Left ventricle myocardium inferior (tissue), 1 donor: ENCODE results near the gene MAPK8IP1. TPM values are rescaled to one million over a fixed set of nuclear protein-coding genes. Genes with fewer than 3 reads are reported as not detected.
A peak's percentile ranks its signal among the peaks of the same experiment; 100 is the strongest.

Experiments used
- DNase-seq: peaks from one replicate; pipeline ENCODE4 v3.0.0-alpha.2; 2020
- H3K27ac ChIP-seq: fragments of 200-600 bp; replicated peaks from 2 replicates; pipeline ENCODE4 v1.8.0; 2021
- H3K27me3 ChIP-seq: fragments of 200-600 bp; 2 replicates; pipeline ENCODE4 v1.8.0; 2021; ENCODE audit warnings: low read depth
- H3K36me3 ChIP-seq: fragments of 200-600 bp; 2 replicates; pipeline ENCODE4 v1.8.0; 2021
- H3K4me1 ChIP-seq: fragments of 200-600 bp; 2 replicates; pipeline ENCODE4 v1.8.0; 2021
- H3K4me3 ChIP-seq: fragments of 200-600 bp; 2 replicates; pipeline ENCODE4 v1.8.0; 2021; ENCODE audit warnings: mild to moderate bottlenecking, moderate library complexity
- H3K9me3 ChIP-seq: fragments of 200-600 bp; replicated peaks from 2 replicates; pipeline ENCODE4 v1.8.0; 2021
- CTCF ChIP-seq: fragments of 200-600 bp; IDR thresholded peaks from 2 replicates; pipeline ENCODE4 v1.8.0; 2021; ENCODE audit warnings: antibody characterized with exemption, mild to moderate bottlenecking, borderline replicate concordance
- intact Hi-C: fragments of 100-400 bp; cut with micrococcal nuclease; formaldehyde crosslinking; loops from one replicate; pipeline ENCODE4 v1.11.0; 2022
- total RNA-seq: library from RNA; stranded (reverse); fragmentation: NEBNext Ultra II Directional; extraction: Animal tissue kit (Norgen Biotek cat#: 25700); gene quantifications from one replicate; pipeline ENCODE4 v1.2.1, GENCODE V29; 2021
- donor health status: DM: no; HTN: yes; CAD: no; lungs with severe emphysema.

MAPK8IP1 gene
- total RNA-seq, 1 donor from 2014 or later: 4.6 TPM

GRCh38 chr11:45860764-45861510 is 24.5 kb upstream of the MAPK8IP1 start:
- DNase-seq: no peak
- Histone ChIP-seq H3K27me3 (no peaks in the 10 kb centered on the region), H3K4me1 (peaks cover 68% of the 10 kb centered on the region), H3K4me3 (no peak overlapping the region), H3K36me3 (peaks cover 76% of the 10 kb centered on the region), H3K9me3 (no peaks in the 10 kb centered on the region), H3K27ac (peak overlapping the region; percentile 99)
- TF ChIP-seq CTCF: no peak
- intact Hi-C loops: no loop called here

DNA sequence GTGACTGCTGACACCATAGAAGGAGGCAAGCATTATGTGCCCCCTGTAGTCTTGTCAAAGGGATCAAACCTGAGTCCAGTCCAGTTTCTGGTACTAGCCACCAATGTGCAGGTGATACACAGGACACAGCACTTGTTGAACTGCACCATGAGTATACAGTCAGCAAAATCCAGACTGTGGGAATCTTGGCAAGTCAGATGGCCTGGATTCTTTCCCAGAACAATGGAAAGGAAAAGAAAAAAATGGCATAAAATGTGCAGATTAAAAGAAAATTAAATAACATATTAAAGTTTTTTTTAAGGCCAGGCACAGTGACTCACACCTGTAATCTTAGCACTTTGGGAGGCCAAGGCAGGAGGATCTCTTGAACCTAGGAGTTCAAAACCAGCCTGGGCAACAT is 21.4 kb upstream of the MAPK8IP1 start:
- no peak for TF ChIP-seq CTCF
- no peak for DNase-seq
- intact Hi-C loops: no loop called here
- Histone ChIP-seq H3K4me3 (no peak overlapping the region), H3K27me3 (no peaks in the 10 kb centered on the region), H3K27ac (peak overlapping the region; percentile 20), H3K9me3 (no peaks in the 10 kb centered on the region), H3K36me3 (peaks cover 90% of the 10 kb centered on the region), H3K4me1 (peaks cover 37% of the 10 kb centered on the region)

GRCh38 chr11:45869551-45869950 is 15.9 kb upstream of the MAPK8IP1 start:
- Histone ChIP-seq H3K27ac (no peak overlapping the region), H3K4me3 (no peak overlapping the region), H3K27me3 (no peaks in the 10 kb centered on the region), H3K9me3 (no peaks in the 10 kb centered on the region), H3K4me1 (no peaks in the 10 kb centered on the region), H3K36me3 (peaks cover 99% of the 10 kb centered on the region)
- intact Hi-C loops: no loop called here
- TF ChIP-seq CTCF: no peak
- no peak for DNase-seq

DNA sequence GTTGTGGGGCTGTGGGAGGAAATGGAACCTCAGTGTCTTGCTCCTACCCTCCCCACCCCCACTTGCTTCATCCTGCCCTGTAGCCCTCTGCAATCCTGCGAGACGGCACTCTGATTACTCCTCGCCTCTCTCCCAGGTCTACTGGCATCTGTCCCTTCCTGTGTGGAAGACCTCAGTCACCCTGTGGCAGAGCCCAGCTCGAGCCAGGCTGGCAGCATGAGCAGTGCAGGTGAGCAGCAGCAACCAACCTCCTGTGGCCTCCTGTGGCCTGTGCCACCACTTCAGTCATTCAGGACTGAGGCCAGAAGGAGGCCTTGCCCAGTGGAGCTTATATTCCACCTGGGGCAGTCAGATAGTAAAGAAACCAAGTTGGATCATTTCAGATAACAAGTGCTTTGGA is 14.7 kb upstream of the MAPK8IP1 start:
- Histone ChIP-seq H3K4me3 (no peak overlapping the region), H3K27ac (no peak overlapping the region), H3K4me1 (peaks cover 4% of the 10 kb centered on the region), H3K27me3 (no peaks in the 10 kb centered on the region), H3K36me3 (peaks cover 99% of the 10 kb centered on the region), H3K9me3 (no peaks in the 10 kb centered on the region)
- no peak for DNase-seq
- intact Hi-C loops: no loop called here
- TF ChIP-seq CTCF: no peak

- Histone ChIP-seq H3K4me1 (peaks cover 13% of the 10 kb centered on the region), H3K27me3 (no peaks in the 10 kb centered on the region), H3K27ac (no peak overlapping the region), H3K9me3 (no peaks in the 10 kb centered on the region), H3K36me3 (peaks cover 95% of the 10 kb centered on the region), H3K4me3 (no peak overlapping the region)
- no peak for TF ChIP-seq CTCF
- intact Hi-C loops: no loop called here
- DNase-seq: no peak
These were observed 13.8 kb upstream of the MAPK8IP1 start for GRCh38 chr11:45871638-45872037.
